ENCODE data around the gene KIF1B. TPM values are rescaled to one million over a fixed set of nuclear protein-coding genes. Genes with fewer than 3 reads are reported as not detected.
A peak's percentile ranks its signal among the peaks of the same experiment; 100 is the strongest.

The KIF1B gene
- total and polyA plus RNA-seq, 11 donors: 25.0 to 137 (median 78.4) TPM

DNA sequence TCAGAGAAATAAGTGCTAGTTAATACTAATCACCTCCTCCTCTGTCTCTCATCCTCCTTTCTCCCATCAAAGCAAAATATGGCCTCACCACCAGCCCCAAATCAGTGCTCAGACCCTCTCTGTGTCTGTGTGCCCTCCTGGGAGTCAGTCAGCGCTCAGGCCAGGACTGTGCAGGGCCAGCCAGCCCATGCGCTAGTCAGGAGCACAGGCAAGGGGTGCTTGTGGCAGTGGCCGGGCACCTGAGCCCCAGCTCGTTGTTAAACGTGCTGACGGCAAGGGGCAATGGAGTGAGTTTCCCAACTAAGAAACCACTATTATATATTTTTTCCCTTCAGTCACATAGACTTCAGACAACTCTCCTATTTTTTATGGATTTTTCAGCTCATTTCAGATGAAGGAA lies 169.3 kb downstream of the KIF1B start:
- Histone ChIP-seq H3K36me3 (peaks cover 0 to 50% (median 28%) of the 10 kb centered on the region in 9 donors), H3K4me1 (peaks cover 0 to 16% (median 5%) of the 10 kb centered on the region in 12 donors), H3K9me3 (no peaks in the 10 kb centered on the region), H3K4me3 (no peak overlapping the region), H3K27ac (no peak overlapping the region), H3K27me3 (no peaks in the 10 kb centered on the region)
- intact Hi-C loops (cut with DNase I): loop anchor here in 6 of 10 donors (2.0 to 10.0 kb wide), 5 partner anchors 38 to 115 kb away; no protein-coding TSS in a partner anchor
- no peak for ATAC-seq
- no peak for TF ChIP-seq POLR2A (IDR thresholded peaks at IDR 0.05)
- TF ChIP-seq, protein P1, sequence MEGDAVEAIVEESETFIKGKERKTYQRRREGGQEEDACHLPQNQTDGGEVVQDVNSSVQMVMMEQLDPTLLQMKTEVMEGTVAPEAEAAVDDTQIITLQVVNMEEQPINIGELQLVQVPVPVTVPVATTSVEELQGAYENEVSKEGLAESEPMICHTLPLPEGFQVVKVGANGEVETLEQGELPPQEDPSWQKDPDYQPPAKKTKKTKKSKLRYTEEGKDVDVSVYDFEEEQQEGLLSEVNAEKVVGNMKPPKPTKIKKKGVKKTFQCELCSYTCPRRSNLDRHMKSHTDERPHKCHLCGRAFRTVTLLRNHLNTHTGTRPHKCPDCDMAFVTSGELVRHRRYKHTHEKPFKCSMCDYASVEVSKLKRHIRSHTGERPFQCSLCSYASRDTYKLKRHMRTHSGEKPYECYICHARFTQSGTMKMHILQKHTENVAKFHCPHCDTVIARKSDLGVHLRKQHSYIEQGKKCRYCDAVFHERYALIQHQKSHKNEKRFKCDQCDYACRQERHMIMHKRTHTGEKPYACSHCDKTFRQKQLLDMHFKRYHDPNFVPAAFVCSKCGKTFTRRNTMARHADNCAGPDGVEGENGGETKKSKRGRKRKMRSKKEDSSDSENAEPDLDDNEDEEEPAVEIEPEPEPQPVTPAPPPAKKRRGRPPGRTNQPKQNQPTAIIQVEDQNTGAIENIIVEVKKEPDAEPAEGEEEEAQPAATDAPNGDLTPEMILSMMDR (IDR thresholded peaks at IDR 0.05): no peak
- 93 to 98% (median 97%) methylated on average over 6 of the region's 6 CpGs for WGBS, 4 donors
- no peak for DNase-seq

DNA sequence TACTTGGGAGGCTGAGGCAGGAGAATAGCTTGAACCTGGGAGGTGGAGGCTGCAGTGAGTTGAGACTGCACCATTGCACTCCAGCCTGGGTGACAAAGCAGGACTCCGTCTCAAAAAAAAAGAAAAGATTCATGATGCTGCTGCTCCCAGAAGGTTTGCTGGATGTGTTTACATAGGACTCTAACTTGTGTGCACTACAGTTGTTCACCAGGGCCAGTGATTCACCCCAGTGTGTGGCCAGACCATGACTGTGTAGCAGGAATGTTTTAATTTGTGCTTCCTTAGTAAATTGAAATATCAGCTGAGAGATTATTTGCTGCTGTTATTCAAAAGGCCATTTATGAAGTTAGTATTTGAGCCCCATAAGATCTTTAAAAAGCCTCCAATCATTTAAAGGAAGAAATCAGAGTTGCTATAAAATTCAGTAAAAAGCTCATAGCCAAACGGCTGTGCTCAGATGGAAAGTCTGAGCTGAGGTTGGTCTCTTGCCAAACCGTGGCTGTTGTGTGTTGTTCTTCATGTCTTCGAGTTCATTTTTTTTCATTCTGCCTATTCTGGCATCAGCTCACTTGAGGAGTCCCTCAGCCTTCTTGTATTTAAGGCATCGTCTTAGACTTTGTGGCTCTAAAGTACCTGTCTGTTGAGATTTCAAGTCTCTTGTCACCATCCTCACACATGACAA lies 170.4 kb downstream of the KIF1B start:
- H3K4me3 ChIP-seq: no peak overlapping the region
- no peaks in the 10 kb centered on the region for H3K27me3 ChIP-seq
- WGBS, 4 donors: 70 to 81% (median 76%) methylated on average over 5 of the region's 5 CpGs
- peaks cover 0 to 40% (median 17%) of the 10 kb centered on the region in 9 donors for H3K36me3 ChIP-seq
- no peak for TF ChIP-seq POLR2A (IDR thresholded peaks at IDR 0.05)
- TF ChIP-seq, protein P1 (IDR thresholded peaks at IDR 0.05): no peak
- H3K27ac ChIP-seq: peak overlapping the region in 1 of 12 donors; percentile 27
- intact Hi-C loops (cut with DNase I): loop anchor here in 2 of 10 donors (2.0 to 5.0 kb wide), 2 partner anchors 37 to 48 kb away; no protein-coding TSS in a partner anchor
- H3K4me1 ChIP-seq: peaks cover 0 to 16% (median 5%) of the 10 kb centered on the region in 12 donors
- DNase-seq: no peak
- H3K9me3 ChIP-seq: no peaks in the 10 kb centered on the region
- peak in 1 of 4 donors; percentile 53 for ATAC-seq

DNA sequence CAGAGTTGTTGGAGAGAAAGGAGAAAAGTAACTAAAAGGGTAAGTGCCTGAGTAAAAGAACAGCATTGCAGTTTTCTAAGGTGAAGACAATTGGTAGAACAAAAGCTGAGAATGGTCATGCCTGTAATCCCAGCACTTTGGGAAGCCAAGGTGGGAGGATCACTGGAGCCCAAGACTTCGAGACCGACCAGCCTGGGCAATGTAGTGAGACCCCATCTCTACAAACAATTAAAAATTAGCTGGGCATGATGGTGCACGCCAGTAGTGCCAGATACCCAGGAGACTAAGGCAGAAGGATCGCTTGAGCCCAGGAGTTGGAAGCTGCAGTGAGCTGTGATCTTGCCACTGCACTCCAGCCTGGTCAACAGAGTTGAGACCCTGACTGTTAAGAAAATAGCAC lies 173.3 kb downstream of the KIF1B start:
- no peaks in the 10 kb centered on the region for H3K27me3 ChIP-seq
- H3K36me3 ChIP-seq: peaks cover 0 to 22% (median 5%) of the 10 kb centered on the region in 9 donors
- TF ChIP-seq, protein P1 (IDR thresholded peaks at IDR 0.05): no peak
- TF ChIP-seq POLR2A (IDR thresholded peaks at IDR 0.05): no peak
- ATAC-seq: no peak
- WGBS, 4 donors: 78 to 98% (median 92%) methylated on average over 4 of the region's 4 CpGs
- H3K4me1 ChIP-seq: peaks cover 0 to 31% (median 12%) of the 10 kb centered on the region in 12 donors
- no peaks in the 10 kb centered on the region for H3K9me3 ChIP-seq
- H3K27ac ChIP-seq: no peak overlapping the region
- intact Hi-C loops (cut with DNase I): loop anchor here in 1 of 10 donors (5.0 kb wide), 1 partner anchor 34 kb away; no protein-coding TSS in a partner anchor
- H3K4me3 ChIP-seq: no peak overlapping the region
- DNase-seq: no peak

DNA sequence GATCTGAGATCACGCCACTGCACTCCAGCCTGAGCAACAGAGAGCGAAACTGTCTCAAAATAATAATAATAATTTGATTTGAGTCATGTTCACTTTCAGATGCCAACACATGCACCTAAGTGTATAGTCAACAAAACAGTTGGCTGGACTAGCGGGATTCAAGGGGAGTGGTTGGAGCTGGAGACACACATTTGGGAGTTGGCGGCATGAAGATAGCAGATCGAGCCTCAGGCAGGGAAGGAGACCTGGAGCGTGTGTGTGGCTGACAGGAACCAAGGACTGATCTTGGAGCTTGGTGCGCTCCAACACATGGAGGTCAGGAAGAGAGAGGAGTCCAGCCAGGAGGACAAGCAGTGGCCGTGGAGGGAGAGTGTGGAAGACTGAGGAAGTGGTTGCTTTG lies 173.8 kb downstream of the KIF1B start:
- H3K27ac ChIP-seq: no peak overlapping the region
- intact Hi-C loops (cut with DNase I): loop anchor here in 1 of 10 donors (5.0 kb wide), 1 partner anchor 33 kb away; no protein-coding TSS in a partner anchor
- H3K4me3 ChIP-seq: no peak overlapping the region
- DNase-seq (no peak), ATAC-seq (no peak)
- TF ChIP-seq, protein P1 (IDR thresholded peaks at IDR 0.05): no peak
- no peak for TF ChIP-seq POLR2A (IDR thresholded peaks at IDR 0.05)
- 94 to 96% (median 95%) methylated on average over 8 of the region's 8 CpGs for WGBS, 4 donors
- H3K4me1 ChIP-seq: peaks cover 0 to 33% (median 12%) of the 10 kb centered on the region in 12 donors
- H3K27me3 ChIP-seq: no peaks in the 10 kb centered on the region
- H3K9me3 ChIP-seq: no peaks in the 10 kb centered on the region
- H3K36me3 ChIP-seq: peaks cover 0 to 16% (median under 1%) of the 10 kb centered on the region in 9 donors
